Neuronal stem cell (in vitro differentiated cells): ENCODE measurements around the gene PLA2G4E.

ENCODE experiments used
- DNase-seq: peaks from one replicate; pipeline ENCODE4 v3.0.0-alpha.2; 2013; ENCODE audit warnings: low spot score
- H2AFZ ChIP-seq: one replicate; pipeline ENCODE4 v1.6.1; 2013; ENCODE audit warnings: mild to moderate bottlenecking, low read length, inconsistent platforms
- H2AK5ac ChIP-seq: 2 replicates; pipeline ENCODE4 v1.6.1; 2013; ENCODE audit warnings: low read depth, mild to moderate bottlenecking, inconsistent platforms, low read length, moderate library complexity, mixed read lengths
- H2BK120ac ChIP-seq: 2 replicates; pipeline ENCODE4 v1.6.1; 2013; ENCODE audit warnings: low read depth, mild to moderate bottlenecking, inconsistent platforms, low read length, moderate library complexity, mixed read lengths
- H2BK12ac ChIP-seq: one replicate; pipeline ENCODE4 v1.6.1; 2013; ENCODE audit warnings: low read length, inconsistent platforms
- H2BK15ac ChIP-seq: 2 replicates; pipeline ENCODE4 v1.6.1; 2013; ENCODE audit warnings: mild to moderate bottlenecking, low read length, inconsistent platforms, mixed read lengths
- H2BK5ac ChIP-seq: one replicate; pipeline ENCODE4 v1.6.1; 2013; ENCODE audit warnings: inconsistent platforms, mild to moderate bottlenecking, low read length, moderate library complexity
- H3K14ac ChIP-seq: one replicate; pipeline ENCODE4 v1.6.1; 2013; ENCODE audit warnings: low read length, inconsistent platforms
- H3K18ac ChIP-seq: 2 replicates; pipeline ENCODE4 v1.6.1; 2013; ENCODE audit warnings: low read length, inconsistent platforms
- H3K23ac ChIP-seq: 2 replicates; pipeline ENCODE4 v1.6.1; 2013; ENCODE audit warnings: low read depth, mild to moderate bottlenecking, mixed read lengths, low read length, inconsistent platforms; ENCODE audit not compliant: poor library complexity
- H3K27ac ChIP-seq: replicated peaks from 3 replicates; pipeline ENCODE4 v1.5.1; 2013; ENCODE audit warnings: low read length, inconsistent platforms
- H3K27me3 ChIP-seq, 3 experiments: 2 replicates each; pipeline ENCODE4 v1.6.1; 2013; ENCODE audit warnings: low read length in 3 of 3, mild to moderate bottlenecking in 2 of 3, inconsistent platforms in 1 of 3, low read depth in 1 of 3, mixed read lengths in 1 of 3, moderate library complexity in 1 of 3; ENCODE audit not compliant: control insufficient read depth in 3 of 3, insufficient read depth in 3 of 3
- H3K36me3 ChIP-seq, 2 donors: replicated peaks in 1 of 2; 2 replicates each; pipeline ENCODE4 v1.6.1; 2013; ENCODE audit warnings: low read length in 2 of 2; ENCODE audit not compliant: control insufficient read depth in 2 of 2, insufficient read depth in 2 of 2
- H3K4ac ChIP-seq: 2 replicates; pipeline ENCODE4 v1.6.1; 2013; ENCODE audit warnings: inconsistent platforms, mild to moderate bottlenecking, low read length, moderate library complexity
- H3K4me1 ChIP-seq, 2 donors: 1 replicate in 1 of 2; 2 replicates in 1 of 2; pipeline ENCODE4 v1.6.1; 2013; ENCODE audit warnings: low read length in 2 of 2, low read depth in 1 of 2; ENCODE audit not compliant: control insufficient read depth in 2 of 2, insufficient read depth in 1 of 2
- H3K4me2 ChIP-seq: one replicate; pipeline ENCODE4 v1.6.1; 2013; ENCODE audit warnings: mild to moderate bottlenecking, low read length, inconsistent platforms; ENCODE audit not compliant: insufficient read depth, poor library complexity, severe bottlenecking
- H3K4me3 ChIP-seq, 2 donors: 2 replicates each; pipeline ENCODE4 v1.5.1; 2013; ENCODE audit warnings: low read length in 2 of 2, mild to moderate bottlenecking in 2 of 2, inconsistent platforms in 1 of 2, moderate library complexity in 1 of 2
- H3K79me1 ChIP-seq: one replicate; pipeline ENCODE4 v1.6.1; 2013; ENCODE audit warnings: low read depth, mild to moderate bottlenecking, inconsistent platforms, low read length, moderate library complexity
- H3K9ac ChIP-seq: one replicate; pipeline ENCODE4 v1.6.1; 2013; ENCODE audit warnings: mild to moderate bottlenecking, low read depth, low read length, inconsistent platforms; ENCODE audit not compliant: poor library complexity
- H3K9me3 ChIP-seq, 2 donors: replicated peaks in 1 of 2; 2 replicates each; pipeline versions ENCODE3 to v1.6.1; 2013; ENCODE audit warnings: low read length in 2 of 2, mild to moderate bottlenecking in 2 of 2, inconsistent platforms in 1 of 2, low read depth in 1 of 2, mixed read lengths in 1 of 2, moderate library complexity in 1 of 2; ENCODE audit not compliant: control insufficient read depth in 2 of 2, insufficient read depth in 1 of 2
- H4K8ac ChIP-seq: one replicate; pipeline ENCODE4 v1.6.1; 2013; ENCODE audit warnings: low read depth, mild to moderate bottlenecking, inconsistent platforms, low read length, moderate library complexity
- H4K91ac ChIP-seq: one replicate; pipeline ENCODE4 v1.6.1; 2013; ENCODE audit warnings: low read length, low read depth, mild to moderate bottlenecking, inconsistent platforms; ENCODE audit not compliant: poor library complexity
- WGBS, 2 donors: extraction: QIAGEN DNeasy Blood & Tissue Kit; methylation state at CpG; one replicate each; pipeline ENCODE4 v1.1.7; 2013; ENCODE audit warnings: missing lambda C conversion rate in 2 of 2, mixed read lengths in 1 of 2; ENCODE audit not compliant: insufficient read length in 2 of 2, insufficient replicate concordance in 1 of 2; ENCODE audit errors: extremely low coverage in 2 of 2; 5-methylcytosine and 5-hydroxymethylcytosine counted together

PLA2G4E gene

DNA sequence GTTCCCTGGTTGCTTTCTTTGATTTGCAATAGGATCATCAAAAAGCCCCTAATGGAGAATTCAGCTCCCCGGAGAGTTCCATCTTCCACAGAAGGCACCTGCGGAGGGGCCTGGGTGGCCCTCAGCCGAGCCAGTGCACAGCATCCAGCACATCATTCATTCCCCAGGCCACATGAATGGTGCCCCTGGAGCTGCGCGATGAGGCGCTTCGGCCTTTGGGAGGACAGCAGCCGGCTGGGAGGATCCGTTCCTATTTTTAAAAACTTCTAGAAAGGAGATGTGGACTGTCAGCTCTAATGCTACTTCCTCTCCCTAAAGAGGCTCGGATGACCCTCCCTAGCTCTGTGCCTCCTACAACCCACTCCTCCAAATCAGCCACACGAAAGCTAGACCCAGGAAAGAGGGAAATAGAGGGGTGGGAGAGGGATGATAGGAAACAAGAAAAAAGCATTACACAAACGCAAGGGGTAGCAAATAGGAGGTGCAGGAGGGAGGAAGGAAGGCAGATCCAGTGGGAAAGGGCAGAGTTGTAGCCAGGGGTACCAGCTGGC is 68.8 kb downstream of the PLA2G4E start:
- H2BK12ac ChIP-seq, result no peak overlapping the region
- no peak overlapping the region for H2AK5ac ChIP-seq
- no peak overlapping the region for H3K4me3 ChIP-seq
- H3K9me3 ChIP-seq, result no peaks in the 10 kb centered on the region
- no peak overlapping the region for H3K4me2 ChIP-seq
- no peak overlapping the region for H3K18ac ChIP-seq
- WGBS, 2 donors, result no CpG with 5 or more reads among the region's 12 CpGs
- no peak overlapping the region for H4K91ac ChIP-seq
- no peak overlapping the region for H3K14ac ChIP-seq
- no peak overlapping the region for H3K27ac ChIP-seq
- H3K4me1 ChIP-seq, result peaks cover 0 to 14% of the 10 kb centered on the region in 2 donors
- H3K23ac ChIP-seq, result no peak overlapping the region
- H3K79me1 ChIP-seq, result no peaks in the 10 kb centered on the region
- no peak overlapping the region for H2BK120ac ChIP-seq
- no peak overlapping the region for H2BK15ac ChIP-seq
- H2BK5ac ChIP-seq, result no peak overlapping the region
- H2AFZ ChIP-seq, result no peak overlapping the region
- no peak overlapping the region for H3K9ac ChIP-seq
- no peaks in the 10 kb centered on the region for H3K27me3 ChIP-seq
- no peak for DNase-seq
- peaks cover 7 to 17% of the 10 kb centered on the region in 2 donors for H3K36me3 ChIP-seq
- no peak overlapping the region for H3K4ac ChIP-seq
- no peak overlapping the region for H4K8ac ChIP-seq

DNA sequence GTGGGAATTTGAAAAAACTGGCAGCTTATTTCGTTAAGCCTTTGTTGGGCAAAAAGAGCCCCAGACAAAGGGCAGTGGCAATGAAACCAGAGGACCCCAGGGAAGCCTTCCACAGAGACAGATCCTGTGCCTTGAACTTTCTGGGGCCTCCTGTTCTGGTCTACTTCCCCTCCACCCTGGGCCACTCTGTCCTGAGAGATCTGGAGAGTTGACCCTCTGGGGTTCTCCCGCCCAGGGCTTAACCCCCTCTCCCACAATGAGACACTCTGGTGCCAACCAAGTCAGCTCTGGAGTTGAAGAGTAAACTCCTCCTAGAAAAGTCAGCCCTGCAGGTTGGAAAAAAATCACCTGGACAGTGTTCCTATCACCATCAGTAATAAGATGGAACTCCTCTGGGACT is 69.3 kb downstream of the PLA2G4E start:
- WGBS, 2 donors, result no CpG with 5 or more reads among the region's 2 CpGs

DNA sequence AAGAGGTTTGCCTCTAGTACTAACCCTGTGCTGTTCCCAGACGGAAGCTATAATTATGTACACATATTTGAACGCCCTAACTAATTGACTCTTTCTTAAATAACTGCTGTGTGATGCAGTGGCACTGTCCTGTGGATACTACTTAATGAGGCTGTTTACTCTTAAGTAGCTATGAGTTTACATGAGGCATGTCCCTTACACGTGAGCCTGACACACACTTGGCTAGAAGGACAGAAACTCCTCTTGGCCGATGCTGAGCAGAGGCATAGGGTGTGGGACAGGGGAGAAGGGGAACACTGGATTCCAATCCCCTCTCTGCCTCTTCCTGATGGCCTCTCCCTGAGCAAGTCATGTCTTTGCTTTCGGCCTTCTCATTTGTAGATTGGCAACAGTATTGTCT is 70.4 kb downstream of the PLA2G4E start:
- Histone ChIP-seq H3K27me3 (no peaks in the 10 kb centered on the region), H3K14ac (no peak overlapping the region), H3K4ac (no peak overlapping the region), H2BK120ac (no peak overlapping the region), H3K27ac (no peak overlapping the region), H4K8ac (no peak overlapping the region), H2AK5ac (no peak overlapping the region), H3K79me1 (no peaks in the 10 kb centered on the region), H3K4me1 (peaks cover 0 to 15% of the 10 kb centered on the region in 2 donors), H4K91ac (no peak overlapping the region), H2BK12ac (no peak overlapping the region), H3K36me3 (peaks cover 7 to 17% of the 10 kb centered on the region in 2 donors), H2AFZ (no peak overlapping the region), H3K23ac (no peak overlapping the region), H2BK5ac (no peak overlapping the region), H3K9me3 (no peaks in the 10 kb centered on the region), H3K9ac (no peak overlapping the region), H3K4me3 (no peak overlapping the region), H3K4me2 (no peak overlapping the region), H3K18ac (no peak overlapping the region), H2BK15ac (no peak overlapping the region)
- DNase-seq, result no peak
- WGBS, 2 donors, result no CpG with 5 or more reads among the region's 5 CpGs

More for the DNA sequence above, 69.3 kb downstream of the PLA2G4E start:
- Histone ChIP-seq H3K9me3 (no peaks in the 10 kb centered on the region), H3K4me3 (no peak overlapping the region), H2BK15ac (no peak overlapping the region), H3K4me1 (peaks cover 0 to 17% of the 10 kb centered on the region in 2 donors), H3K27me3 (no peaks in the 10 kb centered on the region), H3K4ac (no peak overlapping the region), H3K23ac (no peak overlapping the region), H2BK120ac (no peak overlapping the region), H3K18ac (no peak overlapping the region), H3K27ac (no peak overlapping the region), H3K14ac (no peak overlapping the region), H3K9ac (no peak overlapping the region), H4K8ac (no peak overlapping the region), H4K91ac (no peak overlapping the region), H2BK12ac (no peak overlapping the region), H2AK5ac (no peak overlapping the region), H3K79me1 (no peaks in the 10 kb centered on the region), H2BK5ac (no peak overlapping the region), H2AFZ (no peak overlapping the region), H3K4me2 (no peak overlapping the region), H3K36me3 (peaks cover 7 to 17% of the 10 kb centered on the region in 2 donors)
- DNase-seq, result no peak

DNA sequence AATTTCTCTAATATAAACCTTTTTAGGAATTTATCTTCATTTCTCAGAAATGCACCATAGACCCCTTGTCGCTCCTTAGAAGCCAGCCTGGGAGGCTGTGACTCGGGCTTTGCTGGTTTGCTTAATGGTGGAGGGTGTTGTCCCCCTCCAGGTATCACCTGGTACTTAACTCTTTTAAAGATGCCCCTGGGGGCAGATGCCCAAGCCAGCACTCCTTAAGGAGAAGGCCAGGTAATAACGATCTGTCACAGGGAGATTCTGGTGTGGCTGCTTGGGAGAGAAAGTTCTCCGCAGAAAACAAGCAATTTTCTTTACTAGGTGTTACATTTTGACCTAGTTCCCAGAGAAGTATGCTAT is 70.7 kb downstream of the PLA2G4E start:
- no peak overlapping the region for H2BK15ac ChIP-seq
- H3K36me3 ChIP-seq, result peaks cover 7 to 17% of the 10 kb centered on the region in 2 donors
- no peaks in the 10 kb centered on the region for H3K79me1 ChIP-seq
- H3K23ac ChIP-seq, result no peak overlapping the region
- DNase-seq, result no peak
- H4K91ac ChIP-seq, result no peak overlapping the region
- no peak overlapping the region for H3K4me2 ChIP-seq
- no CpG with 5 or more reads among the region's 4 CpGs for WGBS, 2 donors
- no peak overlapping the region for H2BK12ac ChIP-seq
- H3K18ac ChIP-seq, result no peak overlapping the region
- no peak overlapping the region for H2AFZ ChIP-seq
- H4K8ac ChIP-seq, result no peak overlapping the region
- no peaks in the 10 kb centered on the region for H3K9me3 ChIP-seq
- no peak overlapping the region for H2BK5ac ChIP-seq
- no peak overlapping the region for H2AK5ac ChIP-seq
- no peak overlapping the region for H3K4me3 ChIP-seq
- no peak overlapping the region for H3K27ac ChIP-seq
- H3K9ac ChIP-seq, result no peak overlapping the region
- no peaks in the 10 kb centered on the region for H3K27me3 ChIP-seq
- H3K14ac ChIP-seq, result no peak overlapping the region
- H2BK120ac ChIP-seq, result no peak overlapping the region
- H3K4ac ChIP-seq, result no peak overlapping the region
- H3K4me1 ChIP-seq, result peaks cover 2 to 18% of the 10 kb centered on the region in 2 donors
